Measurements from ENCODE around the gene RAP2B.
"Not testable (repeated sequence)": the region's sequence is repeated elsewhere in the genome, so short reads cannot be mapped to it uniquely, and the experiment has no call there.

Gene RAP2B

GRCh38 chr3:153161714-153162512 lies at the start of gene RAP2B:
Gene RAP2B (plus strand): TSS chr3:153162226. CDS start chr3:153162694, 468 bp downstream.
- peak; percentile 91 to 94 (median 92) for DNase-seq

GRCh38 chr3:153113541-153113940 lies 48.5 kb upstream of the RAP2B start:
- no peak for DNase-seq

GRCh38 chr3:153114270-153114669 lies 47.8 kb upstream of the RAP2B start:
- DNase-seq: not testable (repeated sequence)

GRCh38 chr3:153115326-153115725 lies 46.7 kb upstream of the RAP2B start:
- no peak for DNase-seq

- DNase-seq: no peak
These were observed 34.2 kb upstream of the RAP2B start for GRCh38 chr3:153127788-153128187.

- DNase-seq: no peak
These were observed 32.6 kb upstream of the RAP2B start for GRCh38 chr3:153129426-153129825.

GRCh38 chr3:153129866-153130265 lies 32.2 kb upstream of the RAP2B start:
- no peak for DNase-seq

GRCh38 chr3:153130312-153130977 lies 31.6 kb upstream of the RAP2B start:
- DNase-seq: no peak

- DNase-seq: no peak
These were observed 24.4 kb upstream of the RAP2B start for GRCh38 chr3:153137626-153138025.

- DNase-seq: no peak
These were observed 23.5 kb upstream of the RAP2B start for GRCh38 chr3:153138276-153139210.

- no peak for DNase-seq
These were observed 19.1 kb upstream of the RAP2B start for GRCh38 chr3:153142961-153143360.

- DNase-seq: no peak
These were observed 18.0 kb upstream of the RAP2B start for GRCh38 chr3:153144071-153144470.

GRCh38 chr3:153144779-153145178 lies 17.2 kb upstream of the RAP2B start:
- DNase-seq: no peak

GRCh38 chr3:153145454-153145853 lies 16.6 kb upstream of the RAP2B start:
- no peak for DNase-seq

- no peak for DNase-seq
These were observed 15.6 kb upstream of the RAP2B start for GRCh38 chr3:153146191-153147053.

GRCh38 chr3:153150991-153151390 lies 11.0 kb upstream of the RAP2B start:
- no peak for DNase-seq

- not testable (repeated sequence) for DNase-seq
These were observed 6.2 kb upstream of the RAP2B start for GRCh38 chr3:153155786-153156185.

- no peak for DNase-seq
These were observed 3.8 kb upstream of the RAP2B start for GRCh38 chr3:153158189-153158588.

GRCh38 chr3:153158961-153159735 lies 2.9 kb upstream of the RAP2B start:
- no peak for DNase-seq

GRCh38 chr3:153159771-153160397 lies 2.1 kb upstream of the RAP2B start:
- no peak for DNase-seq

Measured in activated naive CD4-positive, alpha-beta T cell (primary cell).